ENCODE measurements around the gene SURF6.

Gene SURF6

GRCh38 chr9:133374612-133375115, 38.7 kb upstream of the SURF6 start:
- Histone ChIP-seq H3K9me3 (ENCODE audit: control insufficient read depth, insufficient read depth, low read length) (no peaks in the 10 kb centered on the region), H3K4me1 (ENCODE audit: insufficient read depth, low read length) (no peaks in the 10 kb centered on the region; the same call in 1 of the 2 replicates), H3K36me3 (ENCODE audit: insufficient read depth, low read length) (0 out of 2 replicates have a peak, but pooled peaks cover 4% of the 10 kb centered on the region), H3K9ac (ENCODE audit: low read depth, low read length) (peak overlapping the region; percentile 86)

- Histone ChIP-seq H3K9ac (ENCODE audit: low read depth, low read length) (no peak overlapping the region), H3K9me3 (ENCODE audit: control insufficient read depth, insufficient read depth, low read length) (no peaks in the 10 kb centered on the region), H3K36me3 (ENCODE audit: insufficient read depth, low read length) (peaks cover 8% of the 10 kb centered on the region; the same call in 1 of the 2 replicates), H3K4me1 (ENCODE audit: insufficient read depth, low read length) (no peaks in the 10 kb centered on the region; the same call in 1 of the 2 replicates)
Measured at GRCh38 chr9:133372144-133372543, 36.2 kb upstream of the SURF6 start.

- H3K9ac ChIP-seq (ENCODE audit: low read depth, low read length), result no peak overlapping the region
- no peaks in the 10 kb centered on the region; the same call in 1 of the 2 replicates for H3K4me1 ChIP-seq (ENCODE audit: insufficient read depth, low read length)
- H3K9me3 ChIP-seq (ENCODE audit: control insufficient read depth, insufficient read depth, low read length), result no peaks in the 10 kb centered on the region
- H3K36me3 ChIP-seq (ENCODE audit: insufficient read depth, low read length), result peaks cover 8% of the 10 kb centered on the region; the same call in 1 of the 2 replicates
Measured at GRCh38 chr9:133371261-133371711, 35.3 kb upstream of the SURF6 start.

GRCh38 chr9:133370685-133371084, 34.7 kb upstream of the SURF6 start:
- Histone ChIP-seq H3K4me1 (ENCODE audit: insufficient read depth, low read length) (no peaks in the 10 kb centered on the region; the same call in 1 of the 2 replicates), H3K36me3 (ENCODE audit: insufficient read depth, low read length) (peaks cover 11% of the 10 kb centered on the region; the same call in 1 of the 2 replicates), H3K9me3 (ENCODE audit: control insufficient read depth, insufficient read depth, low read length) (no peaks in the 10 kb centered on the region), H3K9ac (ENCODE audit: low read depth, low read length) (no peak overlapping the region)

- no peak overlapping the region for H3K9ac ChIP-seq (ENCODE audit: low read depth, low read length)
- H3K4me1 ChIP-seq (ENCODE audit: insufficient read depth, low read length), result no peaks in the 10 kb centered on the region; the same call in 1 of the 2 replicates
- peaks cover 17% of the 10 kb centered on the region for H3K36me3 ChIP-seq (ENCODE audit: insufficient read depth, low read length)
- no peaks in the 10 kb centered on the region for H3K9me3 ChIP-seq (ENCODE audit: control insufficient read depth, insufficient read depth, low read length)
Measured at GRCh38 chr9:133369933-133370332, 33.9 kb upstream of the SURF6 start.

GRCh38 chr9:133369422-133369821, 33.4 kb upstream of the SURF6 start:
- Histone ChIP-seq H3K36me3 (ENCODE audit: insufficient read depth, low read length) (peaks cover 17% of the 10 kb centered on the region), H3K9ac (ENCODE audit: low read depth, low read length) (no peak overlapping the region), H3K4me1 (ENCODE audit: insufficient read depth, low read length) (no peaks in the 10 kb centered on the region; the same call in 1 of the 2 replicates), H3K9me3 (ENCODE audit: control insufficient read depth, insufficient read depth, low read length) (no peaks in the 10 kb centered on the region)

- Histone ChIP-seq H3K9me3 (ENCODE audit: control insufficient read depth, insufficient read depth, low read length) (no peaks in the 10 kb centered on the region), H3K36me3 (ENCODE audit: insufficient read depth, low read length) (peaks cover 17% of the 10 kb centered on the region), H3K4me1 (ENCODE audit: insufficient read depth, low read length) (no peaks in the 10 kb centered on the region; the same call in 1 of the 2 replicates), H3K9ac (ENCODE audit: low read depth, low read length) (no peak overlapping the region)
Measured at GRCh38 chr9:133368249-133368881, 32.4 kb upstream of the SURF6 start.

GRCh38 chr9:133367778-133368177, 31.8 kb upstream of the SURF6 start:
- no peaks in the 10 kb centered on the region; the same call in 1 of the 2 replicates for H3K4me1 ChIP-seq (ENCODE audit: insufficient read depth, low read length)
- H3K36me3 ChIP-seq (ENCODE audit: insufficient read depth, low read length), result peaks cover 17% of the 10 kb centered on the region
- no peaks in the 10 kb centered on the region for H3K9me3 ChIP-seq (ENCODE audit: control insufficient read depth, insufficient read depth, low read length)
- no peak overlapping the region for H3K9ac ChIP-seq (ENCODE audit: low read depth, low read length)

- Histone ChIP-seq H3K9ac (ENCODE audit: low read depth, low read length) (no peak overlapping the region), H3K9me3 (ENCODE audit: control insufficient read depth, insufficient read depth, low read length) (no peaks in the 10 kb centered on the region), H3K4me1 (ENCODE audit: insufficient read depth, low read length) (no peaks in the 10 kb centered on the region; the same call in 1 of the 2 replicates), H3K36me3 (ENCODE audit: insufficient read depth, low read length) (peaks cover 17% of the 10 kb centered on the region)
Measured at GRCh38 chr9:133367221-133367620, 31.2 kb upstream of the SURF6 start.

- Histone ChIP-seq H3K9me3 (ENCODE audit: control insufficient read depth, insufficient read depth, low read length) (no peaks in the 10 kb centered on the region), H3K9ac (ENCODE audit: low read depth, low read length) (no peak overlapping the region), H3K4me1 (ENCODE audit: insufficient read depth, low read length) (no peaks in the 10 kb centered on the region), H3K36me3 (ENCODE audit: insufficient read depth, low read length) (peaks cover 18% of the 10 kb centered on the region)
Measured at GRCh38 chr9:133366435-133366834, 30.4 kb upstream of the SURF6 start.

GRCh38 chr9:133362359-133363044, 26.5 kb upstream of the SURF6 start:
- no peaks in the 10 kb centered on the region for H3K9me3 ChIP-seq (ENCODE audit: control insufficient read depth, insufficient read depth, low read length)
- no peak overlapping the region for H3K9ac ChIP-seq (ENCODE audit: low read depth, low read length)
- no peaks in the 10 kb centered on the region for H3K4me1 ChIP-seq (ENCODE audit: insufficient read depth, low read length)
- H3K36me3 ChIP-seq (ENCODE audit: insufficient read depth, low read length), result peaks cover 19% of the 10 kb centered on the region

GRCh38 chr9:133361507-133362092, 25.6 kb upstream of the SURF6 start:
- Histone ChIP-seq H3K4me1 (ENCODE audit: insufficient read depth, low read length) (no peaks in the 10 kb centered on the region), H3K9ac (ENCODE audit: low read depth, low read length) (no peak overlapping the region), H3K36me3 (ENCODE audit: insufficient read depth, low read length) (peaks cover 19% of the 10 kb centered on the region), H3K9me3 (ENCODE audit: control insufficient read depth, insufficient read depth, low read length) (no peaks in the 10 kb centered on the region)

- no peak overlapping the region for H3K9ac ChIP-seq (ENCODE audit: low read depth, low read length)
- H3K4me1 ChIP-seq (ENCODE audit: insufficient read depth, low read length), result no peaks in the 10 kb centered on the region
- H3K9me3 ChIP-seq (ENCODE audit: control insufficient read depth, insufficient read depth, low read length), result no peaks in the 10 kb centered on the region
- H3K36me3 ChIP-seq (ENCODE audit: insufficient read depth, low read length), result peaks cover 16% of the 10 kb centered on the region
Measured at GRCh38 chr9:133360400-133361393, 24.7 kb upstream of the SURF6 start.

Measured in ES-I3 (cell line).